Naive B cell (primary cell): ENCODE data around the gene PDE4A. TPM values are rescaled to one million over a fixed set of nuclear protein-coding genes. Genes with fewer than 3 reads are reported as not detected.
A peak's percentile ranks its signal among the peaks of the same experiment; 100 is the strongest.
"Not testable (repeated sequence)": the region's sequence is repeated elsewhere in the genome, so short reads cannot be mapped to it uniquely, and the experiment has no call there.

Source experiments
- ATAC-seq, 2 donors: fragments of 150-1000 bp; cut with Tn5 transposase; 2 replicates each; pipeline ENCODE4 v1.10.0; 2021; ENCODE audit warnings: low read depth in 2 of 2, mild to moderate bottlenecking in 2 of 2, moderate library complexity in 2 of 2
- DNase-seq: peaks from one replicate; pipeline ENCODE4 v3.0.0; 2022
- H3K27ac Mint-ChIP-seq, 6 donors: one replicate each; pipeline ENCODE4 v1.8.0; 2020 to 2022; ENCODE audit warnings: mild to moderate bottlenecking in 6 of 6, mixed read lengths in 6 of 6, moderate library complexity in 5 of 6, inconsistent platforms in 2 of 6
- H3K27me3 Mint-ChIP-seq, 3 donors: one replicate each; pipeline ENCODE4 v1.8.0; 2021 to 2022; ENCODE audit warnings: mixed read lengths in 3 of 3, mild to moderate bottlenecking in 1 of 3
- H3K36me3 Mint-ChIP-seq, 2 donors: one replicate each; pipeline ENCODE4 v1.8.0; 2020 to 2022; ENCODE audit warnings: mixed read lengths in 2 of 2, inconsistent platforms in 1 of 2, mild to moderate bottlenecking in 1 of 2
- H3K4me1 Mint-ChIP-seq, 3 donors: one replicate each; pipeline ENCODE4 v1.8.0; 2020 to 2022; ENCODE audit warnings: mixed read lengths in 3 of 3, inconsistent platforms in 1 of 3, mild to moderate bottlenecking in 1 of 3, moderate library complexity in 1 of 3
- H3K4me3 Mint-ChIP-seq, 8 donors: one replicate each; pipeline ENCODE4 v1.8.0; 2020 to 2022; ENCODE audit warnings: mild to moderate bottlenecking in 8 of 8, mixed read lengths in 8 of 8, moderate library complexity in 8 of 8, inconsistent platforms in 2 of 8
- H3K9me3 Mint-ChIP-seq, 7 donors: one replicate each; pipeline ENCODE4 v1.8.0; 2020 to 2022; ENCODE audit warnings: mixed read lengths in 7 of 7, mild to moderate bottlenecking in 5 of 7, inconsistent platforms in 2 of 7, moderate library complexity in 1 of 7
- polyA plus RNA-seq, 6 donors: library from polyadenylated mRNA; unstranded; fragments of 300-500 nt; fragmentation: Illumina TruSeq; gene quantifications; one replicate each; pipeline ENCODE4 v1.2.3, GENCODE V29; 2021; ENCODE audit warnings: low read depth in 6 of 6

PDE4A gene
- polyA plus RNA-seq, 6 donors from 2014 or later: 0.17 to 2.8 (median 0.25) TPM; not detected in 1

- DNase-seq (no peak), ATAC-seq (no peak)
- Mint-ChIP-seq H3K36me3 (peaks cover 5 to 26% of the 10 kb centered on the region in 2 donors), H3K4me3 (no peak overlapping the region), H3K27me3 (no peaks in the 10 kb centered on the region), H3K27ac (peak overlapping the region in 1 of 6 donors; percentile 3), H3K4me1 (peaks cover 8 to 18% (median 15%) of the 10 kb centered on the region in 3 donors), H3K9me3 (no peaks in the 10 kb centered on the region)
Measured at GRCh38 chr19:10392120-10392519, 28.2 kb upstream of the PDE4A start.

GRCh38 chr19:10393137-10393536 lies 27.2 kb upstream of the PDE4A start:
- ATAC-seq: no peak
- Mint-ChIP-seq H3K36me3 (peaks cover 5 to 26% of the 10 kb centered on the region in 2 donors), H3K27ac (peak overlapping the region in 2 of 6 donors; percentile 33 to 67), H3K9me3 (no peaks in the 10 kb centered on the region), H3K4me1 (peaks cover 15 to 26% (median 21%) of the 10 kb centered on the region in 3 donors), H3K4me3 (no peak overlapping the region), H3K27me3 (no peaks in the 10 kb centered on the region)
- no peak for DNase-seq

- H3K27me3 Mint-ChIP-seq: no peaks in the 10 kb centered on the region
- peaks cover 23 to 35% (median 25%) of the 10 kb centered on the region in 3 donors for H3K4me1 Mint-ChIP-seq
- peak overlapping the region in 1 of 8 donors; percentile 5 for H3K4me3 Mint-ChIP-seq
- ATAC-seq (no peak), DNase-seq (no peak)
- peaks cover 5 to 26% of the 10 kb centered on the region in 2 donors for H3K36me3 Mint-ChIP-seq
- H3K27ac Mint-ChIP-seq: no peak overlapping the region
- no peaks in the 10 kb centered on the region for H3K9me3 Mint-ChIP-seq
Measured at GRCh38 chr19:10395003-10395402, 25.3 kb upstream of the PDE4A start.

GRCh38 chr19:10395436-10395835 lies 24.9 kb upstream of the PDE4A start:
- peaks cover 5 to 25% of the 10 kb centered on the region in 2 donors for H3K36me3 Mint-ChIP-seq
- no peak overlapping the region for H3K4me3 Mint-ChIP-seq
- ATAC-seq: no peak
- peaks cover 25 to 34% (median 27%) of the 10 kb centered on the region in 3 donors for H3K4me1 Mint-ChIP-seq
- H3K27me3 Mint-ChIP-seq: no peaks in the 10 kb centered on the region
- H3K27ac Mint-ChIP-seq: peak overlapping the region in 1 of 6 donors; percentile 81
- no peaks in the 10 kb centered on the region for H3K9me3 Mint-ChIP-seq
- DNase-seq: no peak

GRCh38 chr19:10395917-10396316 lies 24.4 kb upstream of the PDE4A start:
- H3K9me3 Mint-ChIP-seq: no peaks in the 10 kb centered on the region

GRCh38 chr19:10398819-10399218 lies 21.5 kb upstream of the PDE4A start:
- H3K27ac Mint-ChIP-seq: peak overlapping the region in 1 of 6 donors; percentile 52
- peaks cover 0 to 9% of the 10 kb centered on the region in 2 donors for H3K36me3 Mint-ChIP-seq
- no peaks in the 10 kb centered on the region for H3K9me3 Mint-ChIP-seq
- no peak for DNase-seq
- peaks cover 45 to 58% (median 57%) of the 10 kb centered on the region in 3 donors for H3K4me1 Mint-ChIP-seq
- peak overlapping the region in 1 of 8 donors; percentile 51 for H3K4me3 Mint-ChIP-seq
- ATAC-seq: no peak
- H3K27me3 Mint-ChIP-seq: no peaks in the 10 kb centered on the region

More at GRCh38 chr19:10395917-10396316, 24.4 kb upstream of the PDE4A start:
- Mint-ChIP-seq H3K4me3 (peak overlapping the region in 1 of 8 donors; percentile 55), H3K4me1 (peaks cover 23 to 30% (median 29%) of the 10 kb centered on the region in 3 donors), H3K36me3 (peaks cover 1 to 21% of the 10 kb centered on the region in 2 donors), H3K27ac (peak overlapping the region in 4 of 6 donors; percentile 66 to 92 (median 78)), H3K27me3 (no peaks in the 10 kb centered on the region)
- ATAC-seq (no peak), DNase-seq (no peak)

- not testable (repeated sequence) for ATAC-seq, H3K9me3 Mint-ChIP-seq, H3K27me3 Mint-ChIP-seq, H3K36me3 Mint-ChIP-seq, DNase-seq
- H3K4me1 Mint-ChIP-seq: peaks cover 49 to 63% (median 63%) of the 10 kb centered on the region in 3 donors
- peak overlapping the region in 1 of 6 donors; percentile 73 for H3K27ac Mint-ChIP-seq
- H3K4me3 Mint-ChIP-seq: peak overlapping the region in 2 of 8 donors; percentile 45 to 51
Measured at GRCh38 chr19:10399340-10399739, 21.0 kb upstream of the PDE4A start.

- no peak overlapping the region for H3K27ac Mint-ChIP-seq
- H3K4me3 Mint-ChIP-seq: peak overlapping the region in 1 of 8 donors; percentile 99
- peaks cover 0 to 9% of the 10 kb centered on the region in 2 donors for H3K36me3 Mint-ChIP-seq
- H3K27me3 Mint-ChIP-seq: no peaks in the 10 kb centered on the region
- DNase-seq (no peak), ATAC-seq (no peak)
- H3K9me3 Mint-ChIP-seq: no peaks in the 10 kb centered on the region
- H3K4me1 Mint-ChIP-seq: peaks cover 55 to 68% (median 67%) of the 10 kb centered on the region in 3 donors
Measured at GRCh38 chr19:10399878-10400277, 20.5 kb upstream of the PDE4A start.

- no peaks in the 10 kb centered on the region for H3K9me3 Mint-ChIP-seq
Measured at GRCh38 chr19:10402441-10403038, 17.8 kb upstream of the PDE4A start.

GRCh38 chr19:10403137-10404021 lies 17.0 kb upstream of the PDE4A start, which contains the start of gene CDC37:
Gene CDC37 (minus strand): TSS chr19:10403542. CDS start chr19:10403479, 63 bp downstream.
- H3K9me3 Mint-ChIP-seq: no peaks in the 10 kb centered on the region
- peak within 1 kb of the TSS; percentile 99 to 100 (median 100) for H3K27ac Mint-ChIP-seq
- H3K4me1 Mint-ChIP-seq: peaks cover 56 to 86% (median 79%) of the 10 kb centered on the region in 3 donors
- no peaks in the 10 kb centered on the region for H3K27me3 Mint-ChIP-seq
- H3K36me3 Mint-ChIP-seq: no peaks in the 10 kb centered on the region
- DNase-seq: peak; percentile 99
- peak; percentile 77 for ATAC-seq
- peak within 1 kb of the TSS; percentile 95 to 99 (median 96) for H3K4me3 Mint-ChIP-seq

More at GRCh38 chr19:10402441-10403038, 17.8 kb upstream of the PDE4A start:
- Mint-ChIP-seq H3K4me1 (peaks cover 59 to 86% (median 79%) of the 10 kb centered on the region in 3 donors), H3K36me3 (no peaks in the 10 kb centered on the region), H3K4me3 (peak overlapping the region; percentile 95 to 99 (median 96)), H3K27ac (peak overlapping the region; percentile 99 to 100 (median 100)), H3K27me3 (no peaks in the 10 kb centered on the region)
- no peak for DNase-seq
- no peak for ATAC-seq

- ATAC-seq (no peak), DNase-seq (no peak)
- Mint-ChIP-seq H3K27ac (peak overlapping the region; percentile 99 to 100 (median 100)), H3K9me3 (no peaks in the 10 kb centered on the region), H3K27me3 (no peaks in the 10 kb centered on the region), H3K36me3 (no peaks in the 10 kb centered on the region), H3K4me1 (peaks cover 61 to 93% (median 90%) of the 10 kb centered on the region in 3 donors), H3K4me3 (peak overlapping the region; percentile 95 to 99 (median 96))
Measured at GRCh38 chr19:10404888-10405820, 15.2 kb upstream of the PDE4A start.

GRCh38 chr19:10406191-10406590 lies 14.1 kb upstream of the PDE4A start:
- Mint-ChIP-seq H3K4me1 (peaks cover 61 to 97% (median 96%) of the 10 kb centered on the region in 3 donors), H3K9me3 (peaks cover 0 to 3% (median 0%) of the 10 kb centered on the region in 7 donors), H3K27ac (peak overlapping the region in 5 of 6 donors; percentile 33 to 100 (median 90)), H3K36me3 (no peaks in the 10 kb centered on the region), H3K27me3 (no peaks in the 10 kb centered on the region), H3K4me3 (peak overlapping the region in 5 of 8 donors; percentile 54 to 88 (median 81))
- DNase-seq: no peak
- ATAC-seq: no peak
